CD4-positive, alpha-beta memory T cell (primary cell): ENCODE measurements around the gene DGCR8. TPM values are rescaled to one million over a fixed set of nuclear protein-coding genes. Genes with fewer than 3 reads are reported as not detected.

Experiments used
- CTCF ChIA-PET: fragments of 350-600 bp; sonication (Branson Sonifier 250); formaldehyde crosslinking; loops from one replicate; lab custom pipeline; 2021; ENCODE audit warnings: inconsistent platforms; ENCODE audit not compliant: partially characterized antibody; lab: Charles Lee
- POLR2A ChIA-PET: fragments of 350-600 bp; sonication (Branson Sonifier 250); formaldehyde crosslinking; loops from one replicate; lab custom pipeline; 2021; ENCODE audit not compliant: partially characterized antibody; lab: Charles Lee
- DNase-seq, 5 donors: peaks; one replicate each; pipeline versions ENCODE4 v3.0.0 to v3.0.0-alpha.2; 2020 to 2022; ENCODE audit warnings: mixed read lengths in 1 of 5
- H3K27ac ChIP-seq: one replicate; pipeline ENCODE4 v1.7.0; 2013; ENCODE audit warnings: low read depth, low read length
- H3K27me3 ChIP-seq: 2 replicates; pipeline ENCODE4 v1.7.0; 2013; ENCODE audit warnings: mild to moderate bottlenecking, low read length, moderate library complexity; ENCODE audit not compliant: insufficient read depth
- H3K36me3 ChIP-seq: 2 replicates; pipeline ENCODE4 v1.7.0; 2013; ENCODE audit warnings: mild to moderate bottlenecking, low read length, moderate library complexity; ENCODE audit not compliant: insufficient read depth
- H3K4me1 ChIP-seq: 2 replicates; pipeline ENCODE4 v1.7.0; 2013; ENCODE audit warnings: mild to moderate bottlenecking, low read length, moderate library complexity; ENCODE audit not compliant: insufficient read depth
- H3K4me3 ChIP-seq, 2 donors: one replicate each; pipeline ENCODE4 v1.7.0; 2013; ENCODE audit warnings: low read length in 2 of 2, mild to moderate bottlenecking in 1 of 2
- H3K9me3 ChIP-seq, 2 donors: one replicate each; pipeline ENCODE4 v1.7.0; 2013; ENCODE audit warnings: low read length in 2 of 2, control low read depth in 1 of 2; ENCODE audit not compliant: control insufficient read depth in 1 of 2
- H3K27ac Mint-ChIP-seq, 7 donors: one replicate each; pipeline ENCODE4 v1.8.0; 2020 to 2021; ENCODE audit warnings: mixed read lengths in 7 of 7, mild to moderate bottlenecking in 6 of 7, inconsistent platforms in 3 of 7, moderate library complexity in 3 of 7
- H3K27me3 Mint-ChIP-seq, 2 donors: one replicate each; pipeline ENCODE4 v1.8.0; 2020 to 2021; ENCODE audit warnings: mixed read lengths in 2 of 2
- H3K36me3 Mint-ChIP-seq, 2 donors: one replicate each; pipeline ENCODE4 v1.8.0; 2020 to 2021; ENCODE audit warnings: mixed read lengths in 2 of 2, inconsistent platforms in 1 of 2, mild to moderate bottlenecking in 1 of 2
- H3K4me1 Mint-ChIP-seq, 4 donors: one replicate each; pipeline ENCODE4 v1.8.0; 2020 to 2021; ENCODE audit warnings: mixed read lengths in 4 of 4, mild to moderate bottlenecking in 1 of 4
- H3K4me3 Mint-ChIP-seq, 8 donors: one replicate each; pipeline ENCODE4 v1.8.0; 2020 to 2021; ENCODE audit warnings: mixed read lengths in 8 of 8, mild to moderate bottlenecking in 7 of 8, moderate library complexity in 6 of 8, inconsistent platforms in 3 of 8
- H3K9me3 Mint-ChIP-seq, 8 donors: one replicate each; pipeline ENCODE4 v1.8.0; 2020 to 2021; ENCODE audit warnings: mixed read lengths in 8 of 8, mild to moderate bottlenecking in 5 of 8, inconsistent platforms in 3 of 8, moderate library complexity in 1 of 8
- intact Hi-C: fragments of 100-400 bp; cut with micrococcal nuclease; formaldehyde crosslinking; loops from one replicate; pipeline ENCODE4 v1.15.1; 2023
- polyA plus RNA-seq, 2 donors: library from polyadenylated mRNA; unstranded; fragments of 300-500 nt; fragmentation: Illumina TruSeq; gene quantifications; one replicate each; pipeline ENCODE4 v1.2.3, GENCODE V29; 2021
- total RNA-seq, 2 experiments: library from RNA; stranded (reverse); gene quantifications; one replicate each; pipeline ENCODE4 v1.2.3, GENCODE V29; 2021

The DGCR8 gene
- total and polyA plus RNA-seq, 4 experiments from 2014 or later, result 2.2 to 48.2 (median 26.3) TPM

GRCh38 chr22:20057596-20058268 lies 22.3 kb upstream of the DGCR8 start:
- DNase-seq, result no peak
- H3K36me3 Mint-ChIP-seq, result peaks cover 22 to 61% of the 10 kb centered on the region in 2 donors
- Histone ChIP-seq H3K27me3 (no peaks in the 10 kb centered on the region), H3K4me1 (peaks cover 5% of the 10 kb centered on the region), H3K4me3 (no peak overlapping the region), H3K27ac (no peak overlapping the region), H3K9me3 (no peaks in the 10 kb centered on the region), H3K36me3 (peaks cover 60% of the 10 kb centered on the region)
- POLR2A ChIA-PET, result no interaction called here
- peaks cover 0 to 3% (median 0%) of the 10 kb centered on the region in 8 donors for H3K9me3 Mint-ChIP-seq
- H3K4me3 Mint-ChIP-seq, result no peak overlapping the region
- no peaks in the 10 kb centered on the region for H3K27me3 Mint-ChIP-seq
- peaks cover 0 to 7% (median 2%) of the 10 kb centered on the region in 4 donors for H3K4me1 Mint-ChIP-seq
- peak overlapping the region in 2 of 7 donors; percentile 22 to 50 for H3K27ac Mint-ChIP-seq
- CTCF ChIA-PET, result no interaction called here
- intact Hi-C loops, result no loop called here

DNA sequence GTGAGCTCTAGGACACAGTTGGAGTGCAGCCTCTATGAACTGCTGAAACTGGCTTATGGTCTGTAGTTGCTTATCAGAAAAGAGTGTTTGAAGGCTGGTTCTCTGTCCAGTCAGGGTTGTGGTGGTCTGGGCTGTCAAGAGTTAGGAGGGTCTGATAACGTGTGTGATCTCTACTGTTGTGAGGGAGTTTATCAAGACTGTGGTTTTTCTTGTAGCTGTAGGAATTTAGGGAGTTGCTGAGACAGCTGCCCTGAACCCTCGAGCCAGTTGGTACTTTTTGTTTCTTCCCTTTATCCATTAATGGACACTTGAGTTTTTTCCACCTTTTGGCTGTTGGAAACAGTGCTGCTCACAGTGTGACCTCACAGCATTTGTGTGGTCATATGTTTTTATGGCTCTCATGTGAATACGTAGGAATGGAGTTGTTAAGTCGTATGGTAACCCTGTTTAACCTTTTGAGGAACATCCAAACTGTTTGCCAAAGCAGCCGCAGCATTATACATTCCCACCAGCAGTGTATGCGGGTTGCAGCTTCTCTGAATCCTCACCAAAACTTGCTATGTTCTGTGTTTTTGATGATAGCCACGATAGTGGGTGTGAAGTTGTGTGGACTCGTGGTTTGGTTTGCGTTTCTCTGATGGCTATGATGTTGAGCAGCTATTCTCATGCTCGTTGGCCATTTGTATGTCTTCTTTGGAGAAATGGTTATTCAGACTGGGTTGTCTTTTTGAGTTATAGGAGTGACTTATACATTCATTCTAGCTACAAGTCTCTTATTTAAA lies 20.9 kb upstream of the DGCR8 start:
- Mint-ChIP-seq H3K27me3 (no peaks in the 10 kb centered on the region), H3K4me1 (peaks cover 0 to 7% (median 2%) of the 10 kb centered on the region in 4 donors), H3K36me3 (peaks cover 19 to 59% of the 10 kb centered on the region in 2 donors), H3K9me3 (peaks cover 0 to 3% (median 0%) of the 10 kb centered on the region in 8 donors), H3K4me3 (no peak overlapping the region), H3K27ac (peak overlapping the region in 4 of 7 donors; percentile 18 to 64 (median 60))
- Histone ChIP-seq H3K9me3 (no peaks in the 10 kb centered on the region), H3K27me3 (no peaks in the 10 kb centered on the region), H3K36me3 (peaks cover 53% of the 10 kb centered on the region), H3K4me1 (peaks cover 5% of the 10 kb centered on the region), H3K4me3 (no peak overlapping the region), H3K27ac (no peak overlapping the region)
- DNase-seq, result no peak
- POLR2A ChIA-PET, result interaction anchor here (0.6 kb wide), 1 partner anchor 8 kb away, joined by 3 read pairs; no protein-coding TSS in a partner anchor
- intact Hi-C loops, result no loop called here
- CTCF ChIA-PET, result interaction anchor here (1.1 kb wide), 1 partner anchor 12 kb away, joined by 4 read pairs; no protein-coding TSS in a partner anchor

GRCh38 chr22:20060700-20061480 lies 19.2 kb upstream of the DGCR8 start:
- intact Hi-C loops, result no loop called here
- peaks cover 5% of the 10 kb centered on the region for H3K4me1 ChIP-seq
- peaks cover 0 to 3% (median 0%) of the 10 kb centered on the region in 8 donors for H3K9me3 Mint-ChIP-seq
- H3K27ac Mint-ChIP-seq, result peak overlapping the region in 4 of 7 donors; percentile 2 to 66 (median 46)
- no peaks in the 10 kb centered on the region for H3K27me3 ChIP-seq
- peaks cover 19 to 54% of the 10 kb centered on the region in 2 donors for H3K36me3 Mint-ChIP-seq
- no peaks in the 10 kb centered on the region for H3K9me3 ChIP-seq
- ChIA-PET POLR2A (no interaction called here), CTCF (no interaction called here)
- DNase-seq, result peak in 1 of 5 donors; percentile 0
- H3K27me3 Mint-ChIP-seq, result no peaks in the 10 kb centered on the region
- no peak overlapping the region for H3K4me3 ChIP-seq
- no peak overlapping the region for H3K27ac ChIP-seq
- peaks cover 0 to 9% (median 2%) of the 10 kb centered on the region in 4 donors for H3K4me1 Mint-ChIP-seq
- H3K4me3 Mint-ChIP-seq, result no peak overlapping the region
- H3K36me3 ChIP-seq, result peaks cover 46% of the 10 kb centered on the region

DNA sequence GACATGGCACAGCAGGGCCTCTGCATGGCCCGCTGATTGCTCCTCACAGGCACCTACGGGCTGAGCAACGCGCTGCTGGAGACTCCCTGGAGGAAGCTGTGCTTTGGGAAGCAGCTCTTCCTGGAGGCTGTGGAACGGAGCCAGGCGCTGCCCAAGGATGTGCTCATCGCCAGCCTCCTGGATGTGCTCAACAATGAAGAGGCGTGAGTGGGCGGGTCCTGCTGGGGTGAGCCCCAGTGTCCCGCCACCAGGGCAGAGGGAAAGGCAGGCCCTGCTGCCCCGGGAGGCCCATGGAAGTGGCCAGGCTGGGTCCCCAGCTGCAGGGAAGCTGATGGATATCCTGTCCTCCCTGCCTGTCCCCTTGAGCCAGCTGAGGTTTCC lies 18.6 kb upstream of the DGCR8 start:
- peaks cover 46% of the 10 kb centered on the region for H3K36me3 ChIP-seq

DNA sequence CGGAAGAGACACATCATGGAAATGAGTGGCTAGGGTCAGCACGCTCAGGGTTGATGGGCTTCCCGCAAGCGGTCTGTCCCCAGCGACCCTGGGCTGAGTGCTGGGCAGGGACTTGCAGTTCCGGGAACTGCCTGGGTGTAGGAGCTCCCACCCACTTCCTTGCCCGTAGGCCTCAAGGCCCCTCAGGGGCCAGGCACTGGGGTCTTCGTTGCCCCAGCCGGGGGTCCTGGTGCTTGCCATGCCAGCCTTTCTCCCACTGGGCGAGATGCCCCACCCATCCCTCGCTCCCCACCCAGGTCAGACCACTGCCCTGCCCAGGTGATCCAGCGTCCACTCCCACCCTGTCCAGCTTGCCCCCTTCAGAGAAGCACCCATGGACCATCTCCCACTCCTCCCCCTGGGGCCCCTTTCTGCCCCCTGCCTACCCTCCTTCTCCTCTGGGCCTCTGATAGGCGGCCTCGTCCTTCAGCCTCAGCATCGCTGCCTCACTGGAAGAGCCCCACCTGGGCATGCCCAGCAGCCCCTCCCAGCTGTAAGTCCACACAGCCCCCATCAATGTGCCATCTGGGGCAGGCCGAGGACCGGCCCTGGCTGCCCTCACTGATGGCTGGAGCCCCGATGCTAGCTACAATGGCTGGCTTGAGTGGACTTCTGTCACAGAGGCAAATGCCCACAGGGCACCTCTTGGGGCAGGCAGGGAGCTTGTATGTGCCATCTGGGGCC lies 17.8 kb upstream of the DGCR8 start:
- H3K9me3 Mint-ChIP-seq, result peaks cover 0 to 3% (median 0%) of the 10 kb centered on the region in 8 donors
- H3K27ac Mint-ChIP-seq, result no peak overlapping the region
- no peak overlapping the region for H3K4me3 Mint-ChIP-seq
- H3K27me3 Mint-ChIP-seq, result no peaks in the 10 kb centered on the region
- H3K27me3 ChIP-seq, result no peaks in the 10 kb centered on the region
- ChIA-PET POLR2A (no interaction called here), CTCF (no interaction called here)
- H3K27ac ChIP-seq, result no peak overlapping the region
- H3K36me3 Mint-ChIP-seq, result peaks cover 19 to 45% of the 10 kb centered on the region in 2 donors
- peaks cover 5% of the 10 kb centered on the region for H3K4me1 ChIP-seq
- H3K4me3 ChIP-seq, result no peak overlapping the region
- no peaks in the 10 kb centered on the region for H3K9me3 ChIP-seq
- H3K4me1 Mint-ChIP-seq, result peaks cover 0 to 9% (median 2%) of the 10 kb centered on the region in 4 donors
- peaks cover 41% of the 10 kb centered on the region for H3K36me3 ChIP-seq
- intact Hi-C loops, result no loop called here
- no peak for DNase-seq

More for the DNA sequence above, 18.6 kb upstream of the DGCR8 start:
- Mint-ChIP-seq H3K4me1 (peaks cover 0 to 9% (median 2%) of the 10 kb centered on the region in 4 donors), H3K4me3 (no peak overlapping the region), H3K27ac (peak overlapping the region in 1 of 7 donors; percentile 22), H3K27me3 (no peaks in the 10 kb centered on the region), H3K36me3 (peaks cover 19 to 49% of the 10 kb centered on the region in 2 donors), H3K9me3 (peaks cover 0 to 3% (median 0%) of the 10 kb centered on the region in 8 donors)
- peaks cover 5% of the 10 kb centered on the region for H3K4me1 ChIP-seq
- intact Hi-C loops, result no loop called here
- H3K4me3 ChIP-seq, result no peak overlapping the region
- no peak for DNase-seq
- no peak overlapping the region for H3K27ac ChIP-seq
- CTCF ChIA-PET, result no interaction called here
- H3K9me3 ChIP-seq, result no peaks in the 10 kb centered on the region
- H3K27me3 ChIP-seq, result no peaks in the 10 kb centered on the region
- POLR2A ChIA-PET, result no interaction called here

GRCh38 chr22:20062766-20063083 lies 17.3 kb upstream of the DGCR8 start:
- Mint-ChIP-seq H3K27ac (no peak overlapping the region), H3K4me3 (no peak overlapping the region), H3K27me3 (no peaks in the 10 kb centered on the region), H3K9me3 (peaks cover 0 to 3% (median 0%) of the 10 kb centered on the region in 8 donors), H3K4me1 (peaks cover 0 to 9% (median 2%) of the 10 kb centered on the region in 4 donors), H3K36me3 (peaks cover 16 to 43% of the 10 kb centered on the region in 2 donors)
- Histone ChIP-seq H3K27ac (no peak overlapping the region), H3K4me1 (peaks cover 5% of the 10 kb centered on the region), H3K36me3 (peaks cover 36% of the 10 kb centered on the region), H3K27me3 (no peaks in the 10 kb centered on the region), H3K9me3 (no peaks in the 10 kb centered on the region), H3K4me3 (no peak overlapping the region)
- CTCF ChIA-PET, result no interaction called here
- intact Hi-C loops, result no loop called here
- no peak for DNase-seq
- POLR2A ChIA-PET, result no interaction called here
